ENCODE results near the gene HINT2. TPM values are rescaled to one million over a fixed set of nuclear protein-coding genes. Genes with fewer than 3 reads are reported as not detected.

Gene HINT2
- total RNA-seq, 2 experiments from 2014 or later: 74.7 to 76.8 TPM

- ChIA-PET CTCF (interaction anchor here (0.6 to 1.6 kb wide), 2 partner anchors 18 to 293 kb away, joined by 3 read pairs; no protein-coding TSS in a partner anchor), POLR2A (no interaction called here)
- Mint-ChIP-seq H3K27me3 (ENCODE audit: low read depth) (no peaks in the 10 kb centered on the region), H3K4me3 (no peak overlapping the region), H3K9me3 (ENCODE audit: insufficient read depth) (no peaks in the 10 kb centered on the region), H3K27ac (no peak overlapping the region), H3K4me1 (ENCODE audit: low read depth) (peaks cover 38% of the 10 kb centered on the region), H3K36me3 (ENCODE audit: low read depth) (peaks cover 25% of the 10 kb centered on the region)
- DNase-seq: no peak
- ATAC-seq: no peak
These were observed 6.4 kb downstream of the HINT2 start for GRCh38 chr9:35808433-35808832.

- no peak for ATAC-seq
- ChIA-PET CTCF (interaction anchor here (0.7 to 1.8 kb wide), 2 partner anchors 20 to 76 kb away, joined by 4 read pairs; no protein-coding TSS in a partner anchor), POLR2A (interaction anchor here (0.9 kb wide), 1 partner anchor 8 kb away, joined by 3 read pairs; the partner anchor contains the start of gene HINT2)
- Mint-ChIP-seq H3K27me3 (ENCODE audit: low read depth) (no peaks in the 10 kb centered on the region), H3K4me1 (ENCODE audit: low read depth) (peaks cover 15% of the 10 kb centered on the region), H3K9me3 (ENCODE audit: insufficient read depth) (no peaks in the 10 kb centered on the region), H3K4me3 (no peak overlapping the region), H3K36me3 (ENCODE audit: low read depth) (peaks cover 16% of the 10 kb centered on the region), H3K27ac (no peak overlapping the region)
- no peak for DNase-seq
These were observed 8.7 kb downstream of the HINT2 start for GRCh38 chr9:35806101-35806500.

GRCh38 chr9:35801328-35802128 lies 13.3 kb downstream of the HINT2 start:
- ATAC-seq (no peak), DNase-seq (no peak)
- CTCF ChIA-PET: no interaction called here
- Mint-ChIP-seq H3K4me1 (ENCODE audit: low read depth) (peaks cover 21% of the 10 kb centered on the region), H3K27ac (no peak overlapping the region), H3K4me3 (no peak overlapping the region), H3K9me3 (ENCODE audit: insufficient read depth) (no peaks in the 10 kb centered on the region), H3K36me3 (ENCODE audit: low read depth) (peaks cover 6% of the 10 kb centered on the region), H3K27me3 (ENCODE audit: low read depth) (no peaks in the 10 kb centered on the region)
- POLR2A ChIA-PET: no interaction called here

DNA sequence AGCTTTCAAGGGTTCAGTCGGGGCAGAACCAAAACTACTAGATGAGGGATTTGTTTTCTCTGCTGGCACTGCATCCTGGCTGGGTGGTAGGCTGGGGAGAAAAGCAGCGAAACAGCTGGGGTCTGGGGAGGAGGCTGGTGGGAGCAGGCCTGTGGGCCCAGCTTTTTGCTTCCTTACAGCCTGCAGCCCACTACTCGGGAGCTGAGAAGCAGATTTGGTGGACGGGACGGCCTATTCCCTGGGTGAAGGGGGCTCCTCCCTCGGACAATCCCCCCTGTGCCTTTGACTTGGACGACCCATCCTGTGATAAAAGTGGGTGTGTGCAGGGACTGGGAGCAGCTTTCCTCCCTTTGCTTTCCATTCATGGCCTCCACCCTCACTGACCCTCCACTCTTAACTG lies 14.3 kb downstream of the HINT2 start:
- POLR2A ChIA-PET: interaction anchor here (1.1 kb wide), 1 partner anchor 12 kb away, joined by 4 read pairs; no protein-coding TSS in a partner anchor
- CTCF ChIA-PET: interaction anchor here (1.2 to 5.4 kb wide), 2 partner anchors 25 to 44 kb away, joined by 3 to 22 read pairs; no protein-coding TSS in a partner anchor
- peaks cover 1% of the 10 kb centered on the region for H3K36me3 Mint-ChIP-seq (ENCODE audit: low read depth)
- H3K4me3 Mint-ChIP-seq: no peak overlapping the region
- H3K9me3 Mint-ChIP-seq (ENCODE audit: insufficient read depth): no peaks in the 10 kb centered on the region
- H3K27ac Mint-ChIP-seq: no peak overlapping the region
- no peak for ATAC-seq
- peaks cover 21% of the 10 kb centered on the region for H3K4me1 Mint-ChIP-seq (ENCODE audit: low read depth)
- DNase-seq: no peak
- H3K27me3 Mint-ChIP-seq (ENCODE audit: low read depth): no peaks in the 10 kb centered on the region

GRCh38 chr9:35798658-35799374 lies 16.0 kb downstream of the HINT2 start:
- POLR2A ChIA-PET: interaction anchor here (0.7 kb wide), 1 partner anchor 188 kb away, joined by 3 read pairs; no protein-coding TSS in a partner anchor
- ATAC-seq: no peak
- Mint-ChIP-seq H3K4me3 (no peak overlapping the region), H3K9me3 (ENCODE audit: insufficient read depth) (no peaks in the 10 kb centered on the region), H3K36me3 (ENCODE audit: low read depth) (peaks cover 1% of the 10 kb centered on the region), H3K27ac (peak overlapping the region; percentile 8), H3K27me3 (ENCODE audit: low read depth) (no peaks in the 10 kb centered on the region), H3K4me1 (ENCODE audit: low read depth) (peaks cover 30% of the 10 kb centered on the region)
- CTCF ChIA-PET: interaction anchor here (1.2 to 5.4 kb wide), 4 partner anchors 9 to 84 kb away, joined by 4 to 22 read pairs (median 5); partner anchors contain the start of gene SPAG8
- DNase-seq: peak; percentile 35

DNA sequence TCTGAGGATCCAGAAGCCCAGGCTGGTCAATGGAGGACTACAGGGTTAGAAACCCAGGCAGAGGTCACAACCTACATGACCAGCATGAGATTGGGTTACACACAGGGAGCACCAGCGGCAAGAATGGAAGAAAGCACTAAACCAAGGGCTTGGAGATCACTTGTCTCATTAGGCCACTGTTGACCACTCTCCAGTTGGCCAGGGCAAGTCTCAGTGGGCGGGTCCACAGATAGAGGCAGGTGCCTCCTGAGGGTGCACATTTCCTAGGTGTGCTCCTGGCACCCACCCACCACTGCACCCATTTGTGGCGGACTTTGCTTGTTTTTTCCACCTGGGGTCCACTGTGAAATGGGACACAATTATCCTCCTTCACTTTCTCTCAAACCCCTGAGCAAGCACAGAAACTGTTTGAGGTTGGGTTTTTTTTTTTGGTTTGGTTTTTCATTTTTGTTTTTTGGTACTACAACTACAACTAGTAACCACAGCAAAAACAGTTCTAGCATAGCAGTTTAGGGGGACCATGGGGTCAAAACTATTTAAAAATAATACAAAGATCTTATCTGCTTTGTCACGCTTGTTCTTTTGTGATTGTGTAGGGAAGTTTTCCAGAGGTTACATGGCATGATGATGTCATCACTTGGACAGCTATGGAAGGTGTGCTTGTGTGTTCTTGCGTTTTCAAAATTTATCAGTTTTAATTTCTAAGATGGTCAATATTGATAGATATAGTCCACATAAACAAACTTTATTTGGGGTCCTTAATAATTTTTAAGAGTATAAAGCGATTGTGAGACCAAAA lies 17.3 kb downstream of the HINT2 start:
- no peak for ATAC-seq
- no peak for DNase-seq
- Mint-ChIP-seq H3K36me3 (ENCODE audit: low read depth) (no peaks in the 10 kb centered on the region), H3K4me1 (ENCODE audit: low read depth) (peaks cover 35% of the 10 kb centered on the region), H3K4me3 (no peak overlapping the region), H3K27ac (no peak overlapping the region), H3K9me3 (ENCODE audit: insufficient read depth) (no peaks in the 10 kb centered on the region), H3K27me3 (ENCODE audit: low read depth) (no peaks in the 10 kb centered on the region)
- POLR2A ChIA-PET: no interaction called here
- CTCF ChIA-PET: interaction anchor here (1.6 to 5.4 kb wide), 3 partner anchors 15 to 85 kb away, joined by 5 to 22 read pairs (median 17); partner anchors contain the start of gene SPAG8

DNA sequence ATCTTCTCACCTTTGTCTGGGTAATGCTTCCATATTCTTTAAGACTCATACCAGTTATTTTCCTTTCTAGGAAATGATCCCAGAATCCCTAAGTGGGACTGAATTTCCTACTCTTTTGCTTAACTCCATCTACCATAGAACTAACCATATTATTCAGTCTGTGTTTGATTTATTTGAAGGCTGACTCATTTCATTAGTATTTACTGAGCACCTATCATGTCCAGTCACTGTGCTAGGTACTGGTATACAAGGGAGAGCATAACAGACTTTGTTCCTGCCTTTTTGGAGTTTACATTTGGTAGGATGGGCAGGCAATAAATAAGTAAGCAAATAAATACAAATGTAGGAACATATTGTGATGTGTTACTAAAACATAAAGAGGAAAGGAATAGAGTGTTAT lies 19.1 kb downstream of the HINT2 start:
- H3K27me3 Mint-ChIP-seq (ENCODE audit: low read depth): no peaks in the 10 kb centered on the region
- H3K36me3 Mint-ChIP-seq (ENCODE audit: low read depth): no peaks in the 10 kb centered on the region

DNA sequence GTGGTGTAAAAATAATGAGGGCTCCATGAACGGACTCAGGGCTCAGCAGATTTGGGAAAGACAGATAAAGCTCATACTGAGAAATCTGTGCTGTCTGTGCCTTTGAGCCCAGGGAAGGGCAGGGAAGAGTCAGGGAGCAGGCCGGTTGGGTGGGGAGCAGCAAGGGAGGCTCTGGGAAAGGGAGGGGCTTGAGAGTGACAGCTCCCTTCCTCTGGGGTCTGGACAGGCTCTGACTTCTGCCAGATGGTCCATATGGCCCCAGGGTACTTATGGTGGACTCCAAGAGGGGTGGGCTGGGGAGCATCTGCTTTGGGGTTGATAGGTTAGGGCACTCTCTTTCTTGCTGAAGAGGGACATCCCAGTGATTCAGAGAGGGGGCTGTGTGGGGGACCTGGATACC lies 21.4 kb downstream of the HINT2 start:
- Mint-ChIP-seq H3K27me3 (ENCODE audit: low read depth) (no peaks in the 10 kb centered on the region), H3K4me3 (no peak overlapping the region), H3K27ac (peak overlapping the region; percentile 26), H3K4me1 (ENCODE audit: low read depth) (peaks cover 31% of the 10 kb centered on the region), H3K36me3 (ENCODE audit: low read depth) (no peaks in the 10 kb centered on the region), H3K9me3 (ENCODE audit: insufficient read depth) (no peaks in the 10 kb centered on the region)
- ATAC-seq (no peak), DNase-seq (no peak)
- ChIA-PET CTCF (interaction anchor here (1.1 to 1.6 kb wide), 4 partner anchors 32 to 89 kb away, joined by 3 to 4 read pairs (median 4); no protein-coding TSS in a partner anchor), POLR2A (no interaction called here)

More for the DNA sequence above, 19.1 kb downstream of the HINT2 start:
- Mint-ChIP-seq H3K27ac (no peak overlapping the region), H3K4me3 (no peak overlapping the region), H3K9me3 (ENCODE audit: insufficient read depth) (no peaks in the 10 kb centered on the region), H3K4me1 (ENCODE audit: low read depth) (peaks cover 35% of the 10 kb centered on the region)
- POLR2A ChIA-PET: no interaction called here
- CTCF ChIA-PET: interaction anchor here (1.1 to 5.4 kb wide), 5 partner anchors 9 to 87 kb away, joined by 4 to 22 read pairs (median 5); no protein-coding TSS in a partner anchor
- DNase-seq (no peak), ATAC-seq (no peak)

GRCh38 chr9:35792826-35793225 lies 22.0 kb downstream of the HINT2 start:
- Mint-ChIP-seq H3K36me3 (ENCODE audit: low read depth) (peaks cover 2% of the 10 kb centered on the region), H3K9me3 (ENCODE audit: insufficient read depth) (no peaks in the 10 kb centered on the region), H3K4me1 (ENCODE audit: low read depth) (peaks cover 27% of the 10 kb centered on the region), H3K27ac (peak overlapping the region; percentile 26), H3K4me3 (no peak overlapping the region), H3K27me3 (ENCODE audit: low read depth) (no peaks in the 10 kb centered on the region)
- POLR2A ChIA-PET: interaction anchor here (0.7 kb wide), 1 partner anchor 14 kb away, joined by 3 read pairs; no protein-coding TSS in a partner anchor
- DNase-seq (no peak), ATAC-seq (no peak)
- CTCF ChIA-PET: interaction anchor here (1.1 to 1.6 kb wide), 4 partner anchors 33 to 90 kb away, joined by 3 to 4 read pairs (median 4); no protein-coding TSS in a partner anchor

GRCh38 chr9:35792024-35792813 lies 22.6 kb downstream of the HINT2 start:
- Mint-ChIP-seq H3K9me3 (ENCODE audit: insufficient read depth) (no peaks in the 10 kb centered on the region), H3K4me3 (no peak overlapping the region), H3K27ac (no peak overlapping the region), H3K36me3 (ENCODE audit: low read depth) (peaks cover 8% of the 10 kb centered on the region), H3K27me3 (ENCODE audit: low read depth) (no peaks in the 10 kb centered on the region), H3K4me1 (ENCODE audit: low read depth) (peaks cover 22% of the 10 kb centered on the region)
- POLR2A ChIA-PET: interaction anchor here (0.7 kb wide), 1 partner anchor 13 kb away, joined by 3 read pairs; no protein-coding TSS in a partner anchor
- DNase-seq (no peak), ATAC-seq (no peak)
- CTCF ChIA-PET: interaction anchor here (1.1 to 1.6 kb wide), 4 partner anchors 34 to 90 kb away, joined by 3 to 4 read pairs (median 4); no protein-coding TSS in a partner anchor

All from activated CD8-positive, alpha-beta T cell treated with anti-CD3 and anti-CD28 coated beads, Interleukin-2, amount 10 ng/mL, durations not matched to agents 7 days and 5 days (primary cell).